Right lobe of liver (tissue), 6 donors: Measurements from ENCODE around the gene SLCO2A1. TPM values are rescaled to one million over a fixed set of nuclear protein-coding genes. Genes with fewer than 3 reads are reported as not detected.

Experiments used
- ATAC-seq, 4 donors: fragments of 200-7000 bp; cut with Tn5 transposase; one replicate each; pipeline ENCODE4 v1.9.1; 2020; ENCODE audit warnings: mild to moderate bottlenecking in 4 of 4, moderate library complexity in 4 of 4
- DNase-seq, 3 donors: peaks; one replicate each; pipeline ENCODE4 v3.0.0-alpha.2; 2020
- H3K27ac ChIP-seq, 3 donors: fragments of 200-600 bp; one replicate each; pipeline ENCODE4 v1.8.0; 2022
- H3K27me3 ChIP-seq, 2 donors: fragments of 200-600 bp; one replicate each; pipeline ENCODE4 v1.8.0; 2022
- H3K36me3 ChIP-seq, 4 donors: fragments of 200-600 bp; sonication (generic) in 1 of 4; one replicate each; pipeline versions ENCODE4 v1.5.1 to v1.8.0; 2017 to 2022; ENCODE audit warnings: control low read depth in 1 of 4
- H3K4me1 ChIP-seq, 4 donors: fragments of 200-600 bp; sonication (generic) in 1 of 4; one replicate each; pipeline versions ENCODE4 v1.5.1 to v1.8.0; 2017 to 2022; ENCODE audit warnings: control low read depth in 1 of 4
- H3K4me3 ChIP-seq, 3 donors: fragments of 200-600 bp; one replicate each; pipeline ENCODE4 v1.8.0; 2022
- H3K9me3 ChIP-seq, 4 donors: fragments of 200-600 bp; sonication (generic) in 1 of 4; one replicate each; pipeline versions ENCODE4 v1.5.1 to v1.8.0; 2017 to 2022; ENCODE audit warnings: control low read depth in 1 of 4
- POLR2A ChIP-seq: fragments of 450-650 bp; IDR thresholded peaks from one replicate; pipeline ENCODE4 v1.6.1; 2017; ENCODE audit warnings: antibody characterized with exemption, mild to moderate bottlenecking
- WGBS: methylation state at CpG from one replicate; pipeline ENCODE4 v1.1.6; 2018; ENCODE audit warnings: low coverage, low lambda C conversion rate; ENCODE audit not compliant: insufficient coverage; ENCODE audit errors: missing lambda C conversion rate; 5-methylcytosine and 5-hydroxymethylcytosine counted together
- intact Hi-C, 2 donors: fragments of 100-400 bp; cut with DNase I; formaldehyde crosslinking; loops; one replicate each; pipeline versions ENCODE4 v1.11.2 to v1.14.1; 2022
- total RNA-seq, 6 experiments: library from RNA; depleted of rRNA in 2 of 6; stranded (reverse); fragments of >200 nt in 2 of 6; fragmentation: NEBNext Ultra II Directional in 3 of 6; extraction: Animal tissue kit (Norgen Biotek cat#: 25700) in 3 of 6; gene quantifications; one replicate each; pipeline versions ENCODE4 v1.1.0 to v1.2.4, GENCODE V29; 2016 to 2023
- TF ChIP-seq, protein P1 (sequence below), 4 donors: fragments of 200-600 bp in 3 of 4; fragments of 450-650 bp in 1 of 4; IDR thresholded peaks; one replicate each; pipeline versions ENCODE4 v1.5.1 to v1.8.0; 2016 to 2022; ENCODE audit warnings: antibody characterized with exemption in 4 of 4, mild to moderate bottlenecking in 2 of 4
- donor health status: DM: no; HTN: yes; CAD: no.
- donor health status: DM: no; HTN: no; CAD: no.
- donor health status: DM: no; HTN: no; CAD: no.
- donor health status: DM: no; HTN: yes; CAD: no.
- donor health status: DM: no; HTN: yes; CAD: no.

The SLCO2A1 gene
- total RNA-seq, 6 experiments from 2014 or later, result 0.71 to 4.4 (median 1.5) TPM

DNA sequence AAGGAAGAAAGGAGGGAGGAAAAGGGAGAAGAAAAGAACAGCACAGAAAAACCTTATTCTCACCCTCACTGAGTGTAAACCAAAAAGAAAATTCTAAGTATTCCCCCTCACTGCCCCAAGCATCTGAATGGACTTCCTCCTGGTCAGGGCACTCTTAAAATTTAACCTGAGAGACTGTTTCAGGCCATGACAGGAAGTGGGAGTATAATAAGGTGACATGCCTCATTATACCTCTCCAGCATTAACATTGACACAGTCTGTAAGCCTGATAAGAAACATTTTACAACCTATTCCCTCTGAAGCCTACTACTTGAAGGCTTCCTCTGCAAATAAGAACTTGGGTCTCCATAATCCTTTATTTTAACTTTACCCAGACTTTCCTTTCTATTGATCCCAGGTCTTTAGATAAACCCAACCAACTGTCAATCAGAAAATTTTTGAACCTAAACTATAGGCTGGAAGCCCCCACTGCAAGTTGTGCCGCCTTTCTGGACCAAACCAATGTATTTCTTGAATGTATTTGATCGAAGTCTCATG, 41.7 kb downstream of the SLCO2A1 start:
- WGBS, result 63% methylated on average over 2 of the region's 2 CpGs
- TF ChIP-seq, protein P1, sequence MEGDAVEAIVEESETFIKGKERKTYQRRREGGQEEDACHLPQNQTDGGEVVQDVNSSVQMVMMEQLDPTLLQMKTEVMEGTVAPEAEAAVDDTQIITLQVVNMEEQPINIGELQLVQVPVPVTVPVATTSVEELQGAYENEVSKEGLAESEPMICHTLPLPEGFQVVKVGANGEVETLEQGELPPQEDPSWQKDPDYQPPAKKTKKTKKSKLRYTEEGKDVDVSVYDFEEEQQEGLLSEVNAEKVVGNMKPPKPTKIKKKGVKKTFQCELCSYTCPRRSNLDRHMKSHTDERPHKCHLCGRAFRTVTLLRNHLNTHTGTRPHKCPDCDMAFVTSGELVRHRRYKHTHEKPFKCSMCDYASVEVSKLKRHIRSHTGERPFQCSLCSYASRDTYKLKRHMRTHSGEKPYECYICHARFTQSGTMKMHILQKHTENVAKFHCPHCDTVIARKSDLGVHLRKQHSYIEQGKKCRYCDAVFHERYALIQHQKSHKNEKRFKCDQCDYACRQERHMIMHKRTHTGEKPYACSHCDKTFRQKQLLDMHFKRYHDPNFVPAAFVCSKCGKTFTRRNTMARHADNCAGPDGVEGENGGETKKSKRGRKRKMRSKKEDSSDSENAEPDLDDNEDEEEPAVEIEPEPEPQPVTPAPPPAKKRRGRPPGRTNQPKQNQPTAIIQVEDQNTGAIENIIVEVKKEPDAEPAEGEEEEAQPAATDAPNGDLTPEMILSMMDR (IDR thresholded peaks at IDR 0.05), result no peak
- no peak for TF ChIP-seq POLR2A
- H3K27me3 ChIP-seq, result no peaks in the 10 kb centered on the region
- intact Hi-C loops, result no loop called here
- no peak overlapping the region for H3K4me3 ChIP-seq
- no peak overlapping the region for H3K27ac ChIP-seq
- no peaks in the 10 kb centered on the region for H3K36me3 ChIP-seq
- no peak for DNase-seq
- no peaks in the 10 kb centered on the region for H3K9me3 ChIP-seq
- no peaks in the 10 kb centered on the region for H3K4me1 ChIP-seq
- no peak for ATAC-seq

- Histone ChIP-seq H3K4me1 (no peaks in the 10 kb centered on the region), H3K4me3 (no peak overlapping the region), H3K27ac (no peak overlapping the region), H3K27me3 (no peaks in the 10 kb centered on the region), H3K36me3 (no peaks in the 10 kb centered on the region), H3K9me3 (no peaks in the 10 kb centered on the region)
- no peak for TF ChIP-seq POLR2A
- TF ChIP-seq, protein P1 (IDR thresholded peaks at IDR 0.05), result no peak
- intact Hi-C loops, result no loop called here
- DNase-seq, result no peak
- no peak for ATAC-seq
- WGBS, result 28% methylated on average over 8 of the region's 8 CpGs
Measured at GRCh38 chr3:133987136-133987535, 42.6 kb downstream of the SLCO2A1 start.

- Histone ChIP-seq H3K4me3 (no peak overlapping the region), H3K27me3 (no peaks in the 10 kb centered on the region), H3K4me1 (no peaks in the 10 kb centered on the region), H3K36me3 (no peaks in the 10 kb centered on the region), H3K27ac (no peak overlapping the region), H3K9me3 (no peaks in the 10 kb centered on the region)
- intact Hi-C loops, result no loop called here
- 38% methylated on average over 6 of the region's 6 CpGs for WGBS
- ATAC-seq, result no peak
- no peak for DNase-seq
- TF ChIP-seq, protein P1 (IDR thresholded peaks at IDR 0.05), result no peak
- TF ChIP-seq POLR2A, result no peak
Measured at GRCh38 chr3:133986311-133986710, 43.4 kb downstream of the SLCO2A1 start.

DNA sequence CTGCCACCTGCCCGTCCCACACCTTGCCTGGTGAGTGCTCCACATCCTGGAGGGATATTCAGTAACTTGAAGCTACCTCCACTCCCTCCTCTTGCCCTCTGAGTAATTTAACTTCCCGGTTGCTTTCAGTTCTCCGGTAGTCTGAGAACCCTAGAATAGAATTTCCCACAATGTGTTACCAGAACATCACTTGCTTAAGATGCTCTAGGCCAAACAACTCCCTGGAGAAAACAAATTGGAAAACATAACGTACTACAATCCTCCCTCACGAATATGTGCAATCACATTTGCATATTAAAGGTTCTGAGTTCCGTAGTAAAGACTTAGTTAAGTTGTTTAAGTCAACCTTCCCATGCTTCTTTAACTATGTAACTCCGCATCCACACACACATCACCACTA, 44.8 kb downstream of the SLCO2A1 start:
- H3K36me3 ChIP-seq, result no peaks in the 10 kb centered on the region
- no peak for DNase-seq
- ATAC-seq, result no peak
- H3K9me3 ChIP-seq, result no peaks in the 10 kb centered on the region
- TF ChIP-seq POLR2A, result no peak
- TF ChIP-seq, protein P1 (IDR thresholded peaks at IDR 0.05), result no peak
- intact Hi-C loops, result no loop called here
- no peaks in the 10 kb centered on the region for H3K4me1 ChIP-seq
- 80% methylated on average over 6 of the region's 7 CpGs for WGBS
- no peak overlapping the region for H3K4me3 ChIP-seq
- no peak overlapping the region for H3K27ac ChIP-seq
- H3K27me3 ChIP-seq, result no peaks in the 10 kb centered on the region
